Glutamatergic neuron (in vitro differentiated cells): Measurements from ENCODE around the gene UPK1A. TPM values are rescaled to one million over a fixed set of nuclear protein-coding genes. Genes with fewer than 3 reads are reported as not detected.
"Not testable (repeated sequence)": the region's sequence is repeated elsewhere in the genome, so short reads cannot be mapped to it uniquely, and the experiment has no call there.

ENCODE experiments used
- DNase-seq: peaks from one replicate; pipeline ENCODE4 v3.0.0; 2022
- H3K27ac Mint-ChIP-seq: one replicate; pipeline ENCODE4 v1.8.0; 2020; ENCODE audit warnings: mild to moderate bottlenecking, mixed read lengths, inconsistent platforms; ENCODE audit not compliant: unreplicated experiment
- H3K27me3 Mint-ChIP-seq: one replicate; pipeline ENCODE4 v1.8.0; 2020; ENCODE audit warnings: mild to moderate bottlenecking, moderate library complexity, mixed read lengths, inconsistent platforms; ENCODE audit not compliant: unreplicated experiment
- H3K36me3 Mint-ChIP-seq: one replicate; pipeline ENCODE4 v1.8.0; 2020; ENCODE audit warnings: mild to moderate bottlenecking, mixed read lengths, inconsistent platforms; ENCODE audit not compliant: unreplicated experiment
- H3K4me1 Mint-ChIP-seq: one replicate; pipeline ENCODE4 v1.8.0; 2020; ENCODE audit warnings: mild to moderate bottlenecking, low read depth, mixed read lengths, inconsistent platforms; ENCODE audit not compliant: unreplicated experiment
- H3K4me3 Mint-ChIP-seq: one replicate; pipeline ENCODE4 v1.8.0; 2020; ENCODE audit warnings: mild to moderate bottlenecking, mixed read lengths, inconsistent platforms; ENCODE audit not compliant: unreplicated experiment
- H3K9me3 Mint-ChIP-seq: one replicate; pipeline ENCODE4 v1.8.0; 2020; ENCODE audit warnings: mild to moderate bottlenecking, moderate library complexity, mixed read lengths, inconsistent platforms; ENCODE audit not compliant: unreplicated experiment
- total RNA-seq: library from RNA; stranded (reverse); fragmentation: NEBNext Ultra II Directional; extraction: Animal tissue kit (Norgen Biotek cat#: 25700); gene quantifications from one replicate; pipeline ENCODE4 v1.2.1, GENCODE V29; 2021; ENCODE audit not compliant: unreplicated experiment
- TF ChIP-seq, protein P1 (sequence below): fragments of 200-600 bp; sonication (generic); IDR thresholded peaks from one replicate; pipeline ENCODE4 v1.5.0; 2021; ENCODE audit not compliant: partially characterized antibody, unreplicated experiment

Gene UPK1A
- total RNA-seq, 1 donor from 2014 or later, result not detected

DNA sequence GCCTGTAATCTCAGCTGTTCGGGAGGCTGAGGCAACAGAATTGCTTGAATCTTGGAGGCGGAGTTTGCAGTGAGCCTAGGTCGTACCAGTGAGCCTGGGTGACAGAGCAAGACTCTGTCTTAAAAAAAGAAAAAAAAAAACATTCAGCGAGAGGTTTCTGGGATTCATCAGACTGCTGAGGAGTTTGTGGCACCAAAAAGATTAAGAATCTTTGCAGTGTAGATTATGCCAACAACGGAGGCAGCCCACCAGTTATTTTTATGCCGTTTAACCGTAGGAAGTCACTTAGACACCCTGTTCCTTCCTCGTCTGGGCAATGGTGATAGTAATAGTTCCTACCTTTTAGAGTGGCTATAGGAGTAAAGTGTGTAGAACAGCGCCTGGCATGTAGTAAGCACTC lies 15.7 kb upstream of the UPK1A start:
- H3K9me3 Mint-ChIP-seq, result peaks cover 3% of the 10 kb centered on the region
- DNase-seq, result no peak
- peaks cover 2% of the 10 kb centered on the region for H3K27me3 Mint-ChIP-seq
- TF ChIP-seq, protein P1, sequence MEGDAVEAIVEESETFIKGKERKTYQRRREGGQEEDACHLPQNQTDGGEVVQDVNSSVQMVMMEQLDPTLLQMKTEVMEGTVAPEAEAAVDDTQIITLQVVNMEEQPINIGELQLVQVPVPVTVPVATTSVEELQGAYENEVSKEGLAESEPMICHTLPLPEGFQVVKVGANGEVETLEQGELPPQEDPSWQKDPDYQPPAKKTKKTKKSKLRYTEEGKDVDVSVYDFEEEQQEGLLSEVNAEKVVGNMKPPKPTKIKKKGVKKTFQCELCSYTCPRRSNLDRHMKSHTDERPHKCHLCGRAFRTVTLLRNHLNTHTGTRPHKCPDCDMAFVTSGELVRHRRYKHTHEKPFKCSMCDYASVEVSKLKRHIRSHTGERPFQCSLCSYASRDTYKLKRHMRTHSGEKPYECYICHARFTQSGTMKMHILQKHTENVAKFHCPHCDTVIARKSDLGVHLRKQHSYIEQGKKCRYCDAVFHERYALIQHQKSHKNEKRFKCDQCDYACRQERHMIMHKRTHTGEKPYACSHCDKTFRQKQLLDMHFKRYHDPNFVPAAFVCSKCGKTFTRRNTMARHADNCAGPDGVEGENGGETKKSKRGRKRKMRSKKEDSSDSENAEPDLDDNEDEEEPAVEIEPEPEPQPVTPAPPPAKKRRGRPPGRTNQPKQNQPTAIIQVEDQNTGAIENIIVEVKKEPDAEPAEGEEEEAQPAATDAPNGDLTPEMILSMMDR, result no peak
- H3K4me3 Mint-ChIP-seq, result no peak overlapping the region
- no peak overlapping the region for H3K27ac Mint-ChIP-seq
- no peaks in the 10 kb centered on the region for H3K4me1 Mint-ChIP-seq
- no peaks in the 10 kb centered on the region for H3K36me3 Mint-ChIP-seq

DNA sequence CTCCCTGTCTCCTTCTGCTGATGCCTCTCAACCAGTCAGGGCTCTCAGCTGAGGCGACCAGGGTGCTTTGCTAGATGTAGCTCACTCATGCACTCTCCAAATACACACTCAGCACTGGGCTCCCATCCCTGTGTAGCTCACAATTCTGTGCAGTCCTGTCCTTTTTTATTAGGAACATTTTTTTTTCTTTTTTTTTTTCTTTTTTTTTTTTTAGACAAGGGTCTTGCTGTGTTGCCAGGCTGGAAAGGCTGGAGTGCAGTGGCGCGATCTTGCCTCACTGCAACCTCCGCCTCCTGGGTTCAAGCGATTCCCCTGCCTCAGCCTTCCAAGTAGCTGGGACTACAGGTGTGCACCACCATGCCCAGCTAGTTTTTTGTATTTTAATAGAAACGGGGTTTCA lies 11.5 kb upstream of the UPK1A start:
- H3K36me3 Mint-ChIP-seq, H3K27me3 Mint-ChIP-seq: not testable (repeated sequence)

GRCh38 chr19:35655600-35655999 lies 10.7 kb upstream of the UPK1A start:
- peaks cover 2% of the 10 kb centered on the region for H3K9me3 Mint-ChIP-seq
- H3K36me3 Mint-ChIP-seq, result peaks cover 3% of the 10 kb centered on the region
- no peak overlapping the region for H3K27ac Mint-ChIP-seq
- H3K27me3 Mint-ChIP-seq, result no peaks in the 10 kb centered on the region
- H3K4me1 Mint-ChIP-seq, result no peaks in the 10 kb centered on the region
- DNase-seq, result no peak
- H3K4me3 Mint-ChIP-seq, result no peak overlapping the region
- TF ChIP-seq, protein P1, result no peak

More for the DNA sequence above, 11.5 kb upstream of the UPK1A start:
- not testable (repeated sequence) for H3K4me1 Mint-ChIP-seq, H3K9me3 Mint-ChIP-seq, DNase-seq, H3K4me3 Mint-ChIP-seq, H3K27ac Mint-ChIP-seq

DNA sequence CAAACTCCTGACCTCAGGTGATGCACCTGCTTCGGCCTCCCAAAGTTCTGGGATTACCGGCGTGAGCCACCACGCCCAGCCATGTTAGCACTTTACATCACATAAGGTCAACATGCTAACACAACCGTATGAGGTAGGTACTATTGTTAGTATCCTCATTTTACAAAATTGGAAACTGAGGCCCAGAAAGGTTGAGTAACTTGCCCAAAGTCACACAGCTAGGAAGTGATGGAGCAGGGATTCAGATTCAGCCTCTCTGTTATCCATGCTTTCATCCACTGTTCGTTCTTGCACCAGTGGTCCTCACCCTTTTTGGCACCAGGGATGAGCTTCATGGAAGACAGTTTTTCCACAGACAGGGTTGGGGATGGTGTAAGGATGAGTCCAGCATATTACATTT lies 9.6 kb upstream of the UPK1A start:
- TF ChIP-seq, protein P1, result no peak
- Mint-ChIP-seq H3K27me3 (no peaks in the 10 kb centered on the region), H3K4me3 (no peak overlapping the region), H3K36me3 (peaks cover 3% of the 10 kb centered on the region), H3K27ac (no peak overlapping the region), H3K4me1 (no peaks in the 10 kb centered on the region), H3K9me3 (peaks cover 2% of the 10 kb centered on the region)
- no peak for DNase-seq

DNA sequence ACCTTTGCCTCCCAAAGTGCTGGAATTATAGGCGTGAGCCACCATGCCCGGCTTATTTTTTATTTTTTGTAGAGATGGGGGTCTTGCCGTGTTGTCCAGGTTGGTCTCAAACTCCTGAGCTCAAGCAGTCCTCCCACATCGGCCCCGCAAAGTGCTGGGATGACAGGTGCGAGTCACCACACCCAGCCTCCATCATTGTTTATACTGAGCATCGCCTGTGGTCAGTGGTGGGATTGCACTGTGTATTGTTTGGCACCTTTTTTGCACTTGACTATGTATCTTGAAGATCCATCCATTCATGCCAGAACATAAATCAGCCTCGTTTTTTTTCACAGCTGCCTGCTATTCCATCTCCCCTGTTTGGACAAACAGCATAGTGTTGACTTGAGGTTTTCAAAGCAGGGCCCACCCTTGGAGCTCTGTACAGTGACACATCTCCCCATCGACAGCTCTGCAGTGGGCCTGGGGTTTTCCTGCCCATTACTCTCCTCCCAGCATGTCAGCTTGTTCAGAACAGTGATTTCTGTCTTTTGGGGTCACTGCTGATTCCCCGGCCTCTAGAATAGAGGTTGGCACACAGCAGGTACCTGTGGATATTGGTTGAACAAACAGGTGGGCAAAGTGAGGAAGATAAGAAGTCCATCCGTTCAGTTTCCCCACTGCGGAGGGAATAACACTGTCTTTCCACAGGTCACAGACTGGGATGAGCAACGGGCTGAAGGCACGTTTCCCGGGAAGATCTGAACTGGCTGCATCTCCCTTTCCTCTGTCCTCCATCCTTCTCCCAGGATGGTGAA lies 8.2 kb upstream of the UPK1A start:
- DNase-seq, result no peak
- TF ChIP-seq, protein P1, result peak; percentile 55
- H3K36me3 Mint-ChIP-seq, result peaks cover 3% of the 10 kb centered on the region
- peaks cover 2% of the 10 kb centered on the region for H3K9me3 Mint-ChIP-seq
- H3K27ac Mint-ChIP-seq, result peak overlapping the region; percentile 59
- H3K4me3 Mint-ChIP-seq, result no peak overlapping the region
- H3K4me1 Mint-ChIP-seq, result no peaks in the 10 kb centered on the region
- peaks cover 2% of the 10 kb centered on the region for H3K27me3 Mint-ChIP-seq
